ENCODE data around the gene NAALADL2. TPM values are rescaled to one million over a fixed set of nuclear protein-coding genes. Genes with fewer than 3 reads are reported as not detected.

NAALADL2 gene
- total and polyA plus RNA-seq, 2 of the 8 experiments (the other 6 are each of a cell fraction or from before 2014, with no cell fraction given) = 0.12 to 0.22 TPM

- no peak overlapping the region for H3K56ac ChIP-seq (replicated peaks; ENCODE audit: insufficient read length, low read depth, low read length)
- ChIA-PET CTCF (ENCODE audit: partially characterized antibody) (interaction anchor here (0.6 kb wide), 1 partner anchor 914 kb away, joined by 3 read pairs; no protein-coding TSS in a partner anchor), POLR2A (ENCODE audit: partially characterized antibody) (no interaction called here)
- no peak overlapping the region for H4K8ac ChIP-seq (ENCODE audit: extremely low read depth, insufficient read depth, low read length)
- H3K4me3 ChIP-seq (ENCODE audit: extremely low read depth in 1 of 4, insufficient read depth in 2 of 4, low read depth in 3 of 4, low read length in 4 of 4) = no peak overlapping the region
- no peak overlapping the region for H3K14ac ChIP-seq (ENCODE audit: insufficient read length)
- H2BK15ac ChIP-seq (ENCODE audit: low read length) = no peak overlapping the region
- no peak overlapping the region for H3K4ac ChIP-seq (replicated peaks; ENCODE audit: insufficient read length, low read depth, low read length)
- H3K79me2 ChIP-seq (ENCODE audit: control insufficient read depth in 1 of 2, insufficient read depth in 2 of 2, low read length in 2 of 2) = no peaks in the 10 kb centered on the region
- no peak overlapping the region for H3K27ac ChIP-seq (ENCODE audit: low read depth, low read length)
- no peaks in the 10 kb centered on the region for H4K20me1 ChIP-seq (replicated peaks in 1 of 2; ENCODE audit: control insufficient read depth in 1 of 2, insufficient read depth in 2 of 2, low read length in 2 of 2)
- H3K9ac ChIP-seq (replicated peaks in 1 of 4; ENCODE audit: extremely low read depth in 1 of 4, low read depth in 3 of 4, low read length in 3 of 4) = no peak overlapping the region
- H3K9me3 ChIP-seq (ENCODE audit: insufficient read depth in 2 of 2, low read depth in 1 of 2, low read length in 1 of 2) = no peaks in the 10 kb centered on the region
- peaks cover 0 to 3% (median 0%) of the 10 kb centered on the region in 4 experiments; a peak in 1 of 7 replicates for H3K4me1 ChIP-seq (replicated peaks in 1 of 4; ENCODE audit: control insufficient read depth in 3 of 4, insufficient read depth in 4 of 4, low read length in 3 of 4)
- no peak overlapping the region for H4K5ac ChIP-seq (ENCODE audit: insufficient read length, low read depth, low read length)
- no peak overlapping the region for H4K91ac ChIP-seq (replicated peaks; ENCODE audit: insufficient read length, low read length)
- no peaks in the 10 kb centered on the region for H3K36me3 ChIP-seq (ENCODE audit: control insufficient read depth in 2 of 4, insufficient read depth in 4 of 4, low read length in 3 of 4)
- H2BK12ac ChIP-seq (ENCODE audit: low read depth, low read length) = no peak overlapping the region
- no peak overlapping the region for H2AFZ ChIP-seq (ENCODE audit: low read length)
- H2BK5ac ChIP-seq (ENCODE audit: low read depth, low read length) = no peak overlapping the region
- H2AK5ac ChIP-seq (ENCODE audit: low read depth, low read length) = no peak overlapping the region
- 95% methylated on average over 2 of the region's 2 CpGs; no CpG with 5 or more reads in 1 of the 2 experiments for WGBS, 2 experiments (ENCODE audit: extremely low coverage in 1 of 2, insufficient coverage in 1 of 2, insufficient read length in 1 of 2, insufficient replicate concordance in 2 of 2, low coverage in 1 of 2, low lambda C conversion rate in 2 of 2, missing lambda C conversion rate in 1 of 2)
- no peak overlapping the region for H3K23ac ChIP-seq (ENCODE audit: insufficient read length)
- FAIRE-seq (no peak), DNase-seq (ENCODE audit: low read depth in 1 of 2, low spot score in 2 of 2) (no peak)
- peaks cover 0 to 1% (median 0%) of the 10 kb centered on the region in 4 experiments; a peak in 1 of 7 replicates for H3K27me3 ChIP-seq (replicated peaks in 1 of 4; ENCODE audit: control insufficient read depth in 3 of 4, extremely low read depth in 1 of 4, insufficient read depth in 3 of 4, low read length in 3 of 4)
- no peak overlapping the region for H2BK120ac ChIP-seq (replicated peaks; ENCODE audit: low read depth, low read length)
- H3K4me2 ChIP-seq (ENCODE audit: insufficient read depth in 1 of 2, low read depth in 2 of 2, low read length in 2 of 2) = no peak overlapping the region
- no peak overlapping the region for H3K18ac ChIP-seq (ENCODE audit: extremely low read depth, low read length)
- H3K79me1 ChIP-seq (ENCODE audit: low read depth, low read length) = no peaks in the 10 kb centered on the region
- H3K23me2 ChIP-seq (ENCODE audit: low read depth, low read length) = no peaks in the 10 kb centered on the region; the same call in 1 of the 2 replicates
- no peak overlapping the region for H2BK20ac ChIP-seq (ENCODE audit: low read length)
- TF ChIP-seq SRF (IDR thresholded peaks at IDR 0.05; ENCODE audit: low read depth, low read length) (no peak), SP2 (IDR thresholded peaks at IDR 0.05; ENCODE audit: low read length) (no peak), BACH1 (IDR thresholded peaks at IDR 0.05; ENCODE audit: low read length) (no peak), POLR2AphosphoS5 (IDR thresholded peaks at IDR 0.05; ENCODE audit: low read depth, low read length) (no peak)
Observed at GRCh38 chr3:175340338-175341015, 481.3 kb downstream of the NAALADL2 start.
